HG03135 (cell line): Measurements from ENCODE around the gene NGFR.
"Not testable (repeated sequence)": the region's sequence is repeated elsewhere in the genome, so short reads cannot be mapped to it uniquely, and the experiment has no call there.

ENCODE experiments used
- ATAC-seq: cut with Tn5 transposase; IDR thresholded peaks from one replicate; pipeline ENCODE4 v1.9.1; 2021; ENCODE audit warnings: mild to moderate bottlenecking, moderate library complexity; ENCODE audit not compliant: unreplicated experiment

Gene NGFR

GRCh38 chr17:49545007-49545660, 50.0 kb downstream of the NGFR start:
- no peak for ATAC-seq

GRCh38 chr17:49545806-49546545, 50.9 kb downstream of the NGFR start:
- ATAC-seq: no peak

- no peak for ATAC-seq
These were observed 51.7 kb downstream of the NGFR start for GRCh38 chr17:49546546-49547535.

- ATAC-seq: no peak
These were observed 52.5 kb downstream of the NGFR start for GRCh38 chr17:49547566-49547965.

- ATAC-seq: no peak
These were observed 53.0 kb downstream of the NGFR start for GRCh38 chr17:49548051-49548505.

- no peak for ATAC-seq
These were observed 53.6 kb downstream of the NGFR start for GRCh38 chr17:49548506-49549310.

GRCh38 chr17:49549311-49549605, 54.2 kb downstream of the NGFR start:
- ATAC-seq: no peak

- ATAC-seq: no peak
These were observed 54.9 kb downstream of the NGFR start for GRCh38 chr17:49549691-49550678.

GRCh38 chr17:49550764-49551163, 55.7 kb downstream of the NGFR start:
- ATAC-seq: not testable (repeated sequence)

- no peak for ATAC-seq
These were observed 56.4 kb downstream of the NGFR start for GRCh38 chr17:49551221-49552069.

GRCh38 chr17:49552070-49552751, 57.1 kb downstream of the NGFR start:
- no peak for ATAC-seq

- ATAC-seq: no peak
These were observed 58.7 kb downstream of the NGFR start for GRCh38 chr17:49553676-49554335.

GRCh38 chr17:49554694-49555494, 59.8 kb downstream of the NGFR start:
- no peak for ATAC-seq

GRCh38 chr17:49555495-49556222, 60.6 kb downstream of the NGFR start:
- ATAC-seq: no peak

- ATAC-seq: no peak
These were observed 61.3 kb downstream of the NGFR start for GRCh38 chr17:49556223-49556943.
